HepG2 (cell line): ENCODE data around the gene DCUN1D3. TPM values are rescaled to one million over a fixed set of nuclear protein-coding genes. Genes with fewer than 3 reads are reported as not detected.

Source experiments
- ATF5 ChIP-seq: sonication (generic); formaldehyde crosslinking; IDR thresholded peaks from 2 replicates; pipeline ENCODE4 v1.4.0; 2020; ENCODE audit warnings: mild to moderate bottlenecking, low read depth, missing genetic modification reagents
- CBX1 ChIP-seq: IDR thresholded peaks from one replicate; pipeline ENCODE4 v1.6.1; 2016; ENCODE audit warnings: antibody characterized with exemption, low read depth
- CCAR2 ChIP-seq: fragments of 200-400 bp; formaldehyde crosslinking; optimal IDR thresholded peaks from 2 replicates; pipeline ENCODE3; 2018; ENCODE audit warnings: low read depth, mild to moderate bottlenecking, low read length, moderate library complexity
- CTCF ChIP-seq: sonication (generic); formaldehyde crosslinking; IDR thresholded peaks from 2 replicates; pipeline ENCODE4 v1.5.0; 2020; ENCODE audit warnings: mild to moderate bottlenecking, missing genetic modification reagents, moderate library complexity
- HNRNPH1 ChIP-seq: fragments of 200-400 bp; formaldehyde crosslinking; optimal IDR thresholded peaks from 2 replicates; pipeline ENCODE3; 2017; ENCODE audit warnings: mild to moderate bottlenecking, low read depth, low read length
- ISL2 ChIP-seq: sonication (generic); formaldehyde crosslinking; IDR thresholded peaks from 2 replicates; pipeline ENCODE4 v1.5.0; 2020; ENCODE audit warnings: missing genetic modification reagents
- KLF16 ChIP-seq, 2 experiments: sonication (generic) in 1 of 2; formaldehyde crosslinking in 1 of 2; IDR thresholded peaks; 2 replicates each; pipeline versions ENCODE4 v1.6.1 to v1.8.0; 2016 to 2023; ENCODE audit warnings: missing genetic modification reagents in 2 of 2, missing compliant biosample characterization in 1 of 2
- MIXL1 ChIP-seq: IDR thresholded peaks from 2 replicates; pipeline ENCODE4 v1.6.1; 2016
- MLX ChIP-seq: IDR thresholded peaks from 2 replicates; pipeline ENCODE4 v1.6.1; 2016
- NONO ChIP-seq, 2 experiments: fragments of 450-650 bp in 1 of 2; sonication (generic) in 1 of 2; formaldehyde crosslinking in 1 of 2; IDR thresholded peaks in 1 of 2; conservative IDR thresholded peaks in 1 of 2; 2 replicates each; pipeline versions ENCODE4 v1.6.1 to v1.8.0; 2017 to 2022; ENCODE audit warnings: mild to moderate bottlenecking in 1 of 2, missing genetic modification reagents in 1 of 2, moderate library complexity in 1 of 2
- SP140L ChIP-seq: sonication (generic); formaldehyde crosslinking; IDR thresholded peaks from 2 replicates; pipeline ENCODE4 v1.4.0; 2020; ENCODE audit warnings: missing genetic modification reagents, borderline replicate concordance
- THRA ChIP-seq: sonication (generic); formaldehyde crosslinking; IDR thresholded peaks from 2 replicates; pipeline ENCODE4 v1.4.0; 2020; ENCODE audit warnings: missing genetic modification reagents, borderline replicate concordance
- ZC3H4 ChIP-seq: sonication (generic); formaldehyde crosslinking; IDR thresholded peaks from 2 replicates; pipeline ENCODE4 v1.4.0; 2020; ENCODE audit warnings: missing genetic modification reagents, borderline replicate concordance
- ZFX ChIP-seq: sonication (generic); formaldehyde crosslinking; IDR thresholded peaks from 2 replicates; pipeline ENCODE4 v1.4.0; 2020; ENCODE audit warnings: mild to moderate bottlenecking, low read depth, missing genetic modification reagents, moderate library complexity
- ZNF451 ChIP-seq: sonication (generic); formaldehyde crosslinking; IDR thresholded peaks from 2 replicates; pipeline ENCODE4 v1.5.0; 2020; ENCODE audit warnings: mild to moderate bottlenecking, missing genetic modification reagents
- ZSCAN20 ChIP-seq: sonication (generic); formaldehyde crosslinking; IDR thresholded peaks from 2 replicates; pipeline ENCODE4 v1.4.0; 2020; ENCODE audit warnings: missing genetic modification reagents, mild to moderate bottlenecking, borderline replicate concordance
- ZSCAN30 ChIP-seq: sonication (generic); formaldehyde crosslinking; IDR thresholded peaks from 2 replicates; pipeline ENCODE4 v1.5.0; 2020; ENCODE audit warnings: mild to moderate bottlenecking, missing genetic modification reagents
- polyA plus RNA-seq, 8 experiments: library from polyadenylated mRNA; depleted of rRNA in 3 of 8; stranded (reverse) in 7 of 8; unstranded in 1 of 8; fragments of >200 nt; fragmentation: Illumina TruSeq in 4 of 8; extraction: Trizol in 4 of 8; gene quantifications; 2 replicates each; pipeline versions ENCODE4 v1.2.1 to v1.2.3, GENCODE V29; 2011 to 2016; ENCODE audit warnings: low read depth in 4 of 8, missing spikeins in 1 of 8, mixed read lengths in 1 of 8; ENCODE audit not compliant: insufficient read depth in 1 of 8
- total RNA-seq, 5 experiments: library from RNA; depleted of rRNA; stranded (reverse); fragments of >200 nt; fragmentation: Illumina TruSeq; extraction: Trizol; gene quantifications; 2 replicates each; pipeline ENCODE4 v1.2.3, GENCODE V29; 2016; ENCODE audit warnings: low read depth in 1 of 5

The DCUN1D3 gene
- total and polyA plus RNA-seq, 2 of the 13 experiments (the other 11 are each of a cell fraction or from before 2014, with no cell fraction given), result 5.0 to 19.3 TPM

- TF ChIP-seq THRA (0 out of 2 replicates have a peak, but pooled peaks have one; percentile 13), CBX1 (no peak), ZSCAN30 (no peak), CCAR2 (no peak), CTCF (CRISPR knock-in tag) (no peak), HNRNPH1 (no peak), ZFX (CRISPR knock-in tag) (peak; percentile 66), NONO (IDR thresholded peaks at IDR 0.05) (no peak), NONO (CRISPR knock-in tag; conservative IDR thresholded peaks at IDR 0.05) (peak; percentile 62; the same call in 1 of the 2 replicates), MIXL1 (0 out of 2 replicates have a peak, but pooled peaks have one; percentile 17), ISL2 (CRISPR knock-in tag) (no peak), SP140L (CRISPR knock-in tag) (no peak), MLX (CRISPR knock-in tag) (peak; percentile 68; the same call in 1 of the 2 replicates), ATF5 (CRISPR knock-in tag) (no peak), ZC3H4 (CRISPR knock-in tag) (no peak), KLF16 (CRISPR knock-in tag; IDR thresholded peaks at IDR 0.05) (no peak), ZSCAN20 (no peak), ZNF451 (CRISPR knock-in tag) (peak; percentile 58; the same call in 1 of the 2 replicates)
These were observed 21.4 kb downstream of the DCUN1D3 start (continued) for GRCh38 chr16:20878682-20879147.
